ENCODE measurements around the gene MINDY4. TPM values are rescaled to one million over a fixed set of nuclear protein-coding genes. Genes with fewer than 3 reads are reported as not detected.

MINDY4 gene
- polyA plus RNA-seq, 3 donors = 0.15 to 0.17 TPM; not detected in 1

DNA sequence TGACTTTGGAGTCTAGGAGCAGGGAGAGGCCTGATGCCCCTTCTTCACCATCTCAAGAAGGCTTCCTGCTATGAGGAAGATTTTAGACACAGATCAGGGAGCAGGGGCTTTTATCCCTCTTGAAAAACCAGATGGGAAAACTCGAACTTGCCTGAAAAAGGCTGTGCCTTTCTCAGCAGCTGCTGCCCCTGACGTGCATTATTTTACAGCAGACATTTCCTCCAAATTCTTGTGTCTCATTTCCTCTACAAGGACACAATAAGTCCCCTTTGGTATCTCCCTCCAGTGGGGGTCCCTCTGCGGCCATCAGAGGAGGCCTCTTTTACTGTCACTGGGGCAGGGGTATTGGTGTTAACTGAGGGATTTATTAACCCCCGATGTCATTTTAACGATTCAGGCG lies 102.4 kb downstream of the MINDY4 start:
- intact Hi-C loops (cut with micrococcal nuclease) = no loop called here

GRCh38 chr7:30874656-30875302 lies 103.6 kb downstream of the MINDY4 start:
- no peak for DNase-seq
- Mint-ChIP-seq H3K9me3 (peaks cover 0 to 3% (median 0%) of the 10 kb centered on the region in 7 donors), H3K27me3 (ENCODE audit: low read depth in 3 of 3) (peaks cover 0 to 2% (median 0%) of the 10 kb centered on the region in 3 donors), H3K4me3 (no peak overlapping the region), H3K36me3 (no peaks in the 10 kb centered on the region), H3K4me1 (no peaks in the 10 kb centered on the region), H3K27ac (no peak overlapping the region)
- 78% methylated on average over 2 of the region's 5 CpGs for WGBS (ENCODE audit: insufficient coverage)
- Histone ChIP-seq H4K20me1 (ENCODE audit: insufficient read depth, low read length) (no peaks in the 10 kb centered on the region), H3K4me1 (ENCODE audit: control insufficient read depth in 1 of 2, insufficient read depth in 2 of 2, low read length in 2 of 2) (no peaks in the 10 kb centered on the region), H3K36me3 (replicated peaks in 1 of 2; ENCODE audit: control insufficient read depth in 1 of 2, insufficient read depth in 2 of 2, low read length in 2 of 2) (no peaks in the 10 kb centered on the region), H3K9ac (ENCODE audit: insufficient read depth, low read length, poor library complexity, severe bottlenecking) (no peak overlapping the region), H3K27me3 (ENCODE audit: control insufficient read depth in 2 of 2, insufficient read depth in 2 of 2, low read length in 2 of 2) (no peaks in the 10 kb centered on the region), H3K4me3 (replicated peaks in 1 of 3; ENCODE audit: low read depth in 2 of 3, low read length in 3 of 3) (no peak overlapping the region), H3K4me2 (replicated peaks; ENCODE audit: extremely low read depth, low read length, poor library complexity, severe bottlenecking) (no peak overlapping the region), H3K27ac (ENCODE audit: low read depth in 1 of 2, low read length in 2 of 2) (no peak overlapping the region), H3K79me2 (ENCODE audit: insufficient read depth, low read length) (no peaks in the 10 kb centered on the region), H3K9me3 (replicated peaks in 1 of 2; ENCODE audit: control insufficient read depth in 1 of 2, insufficient read depth in 1 of 2, low read length in 2 of 2) (peaks cover 0 to 3% of the 10 kb centered on the region in 2 donors), H2AFZ (ENCODE audit: insufficient read depth, low read depth, low read length, poor library complexity, severe bottlenecking) (no peak overlapping the region)
- intact Hi-C loops (cut with micrococcal nuclease) = no loop called here
- TF ChIP-seq, protein P1, sequence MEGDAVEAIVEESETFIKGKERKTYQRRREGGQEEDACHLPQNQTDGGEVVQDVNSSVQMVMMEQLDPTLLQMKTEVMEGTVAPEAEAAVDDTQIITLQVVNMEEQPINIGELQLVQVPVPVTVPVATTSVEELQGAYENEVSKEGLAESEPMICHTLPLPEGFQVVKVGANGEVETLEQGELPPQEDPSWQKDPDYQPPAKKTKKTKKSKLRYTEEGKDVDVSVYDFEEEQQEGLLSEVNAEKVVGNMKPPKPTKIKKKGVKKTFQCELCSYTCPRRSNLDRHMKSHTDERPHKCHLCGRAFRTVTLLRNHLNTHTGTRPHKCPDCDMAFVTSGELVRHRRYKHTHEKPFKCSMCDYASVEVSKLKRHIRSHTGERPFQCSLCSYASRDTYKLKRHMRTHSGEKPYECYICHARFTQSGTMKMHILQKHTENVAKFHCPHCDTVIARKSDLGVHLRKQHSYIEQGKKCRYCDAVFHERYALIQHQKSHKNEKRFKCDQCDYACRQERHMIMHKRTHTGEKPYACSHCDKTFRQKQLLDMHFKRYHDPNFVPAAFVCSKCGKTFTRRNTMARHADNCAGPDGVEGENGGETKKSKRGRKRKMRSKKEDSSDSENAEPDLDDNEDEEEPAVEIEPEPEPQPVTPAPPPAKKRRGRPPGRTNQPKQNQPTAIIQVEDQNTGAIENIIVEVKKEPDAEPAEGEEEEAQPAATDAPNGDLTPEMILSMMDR (IDR thresholded peaks at IDR 0.05) = no peak

More for the DNA sequence above, 102.4 kb downstream of the MINDY4 start:
- no peak overlapping the region for H3K4me3 Mint-ChIP-seq
- peaks cover 0 to 2% (median 0%) of the 10 kb centered on the region in 3 donors for H3K27me3 Mint-ChIP-seq (ENCODE audit: low read depth in 3 of 3)
- no peak overlapping the region for H3K27ac ChIP-seq (ENCODE audit: low read depth in 1 of 2, low read length in 2 of 2)
- H3K27ac Mint-ChIP-seq = no peak overlapping the region
- H3K79me2 ChIP-seq (ENCODE audit: insufficient read depth, low read length) = no peaks in the 10 kb centered on the region
- H3K4me2 ChIP-seq (replicated peaks; ENCODE audit: extremely low read depth, low read length, poor library complexity, severe bottlenecking) = no peak overlapping the region
- no peaks in the 10 kb centered on the region for H3K36me3 Mint-ChIP-seq
- H3K4me1 Mint-ChIP-seq = no peaks in the 10 kb centered on the region
- no peak overlapping the region for H3K9ac ChIP-seq (ENCODE audit: insufficient read depth, low read length, poor library complexity, severe bottlenecking)
- H3K4me1 ChIP-seq (ENCODE audit: control insufficient read depth in 1 of 2, insufficient read depth in 2 of 2, low read length in 2 of 2) = no peaks in the 10 kb centered on the region
- H3K9me3 ChIP-seq (replicated peaks in 1 of 2; ENCODE audit: control insufficient read depth in 1 of 2, insufficient read depth in 1 of 2, low read length in 2 of 2) = peaks cover 0 to 3% of the 10 kb centered on the region in 2 donors
- TF ChIP-seq, protein P1 (IDR thresholded peaks at IDR 0.05) = no peak
- no peak overlapping the region for H3K4me3 ChIP-seq (replicated peaks in 1 of 3; ENCODE audit: low read depth in 2 of 3, low read length in 3 of 3)
- no peaks in the 10 kb centered on the region for H4K20me1 ChIP-seq (ENCODE audit: insufficient read depth, low read length)
- DNase-seq = no peak
- no peaks in the 10 kb centered on the region for H3K27me3 ChIP-seq (ENCODE audit: control insufficient read depth in 2 of 2, insufficient read depth in 2 of 2, low read length in 2 of 2)
- H3K36me3 ChIP-seq (replicated peaks in 1 of 2; ENCODE audit: control insufficient read depth in 1 of 2, insufficient read depth in 2 of 2, low read length in 2 of 2) = no peaks in the 10 kb centered on the region
- WGBS (ENCODE audit: insufficient coverage) = 94% methylated on average over 2 of the region's 6 CpGs
- H3K9me3 Mint-ChIP-seq = peaks cover 0 to 2% (median 0%) of the 10 kb centered on the region in 7 donors
- H2AFZ ChIP-seq (ENCODE audit: insufficient read depth, low read depth, low read length, poor library complexity, severe bottlenecking) = no peak overlapping the region
